Measurements from ENCODE around the gene GAGE12E. TPM values are rescaled to one million over a fixed set of nuclear protein-coding genes. Genes with fewer than 3 reads are reported as not detected.

Gene GAGE12E
- total RNA-seq, 1 experiment from 2014 or later, result not detected

Other genes starting within 250 kb of the GAGE12E start
- not detected in 3 replicates for gene GAGE10, start 247.6 kb upstream of the GAGE12E start, total RNA-seq (2021)
- gene GAGE12J, start 229.3 kb upstream of the GAGE12E start, total RNA-seq (2021), result not detected in 3 replicates
- 0.39 TPM in 1 of 3 replicates, not detected in the others for gene GAGE13, start 219.7 kb upstream of the GAGE12E start, total RNA-seq (2021)
- gene GAGE12C, start 19.1 kb upstream of the GAGE12E start, total RNA-seq (2021), result not detected in 3 replicates
- not detected in 3 replicates for gene GAGE12D, start 9.6 kb upstream of the GAGE12E start, total RNA-seq (2021)
- 0.82 TPM in 1 of 3 replicates, not detected in the others for gene GAGE12F, start 9.6 kb downstream of the GAGE12E start, total RNA-seq (2021)
- gene GAGE12G, start 19.1 kb downstream of the GAGE12E start, total RNA-seq (2021), result not detected in 3 replicates
- gene GAGE12H, start 28.7 kb downstream of the GAGE12E start, total RNA-seq (2021), result not detected in 3 replicates
- gene GAGE2A, start 38.2 kb downstream of the GAGE12E start, total RNA-seq (2021), result 0.62 to 0.83 TPM in 2 of 3 replicates, not detected in the other
- 1.2 TPM in 1 of 3 replicates, not detected in the others for gene GAGE1, start 47.7 kb downstream of the GAGE12E start, total RNA-seq (2021)
- not detected in 3 replicates for gene PAGE1, start 144.7 kb downstream of the GAGE12E start, total RNA-seq (2021)

Measured in WTC11 (cell line).